GM21786 (cell line): Measurements from ENCODE around the gene TSPEAR.
"Not testable (repeated sequence)": the region's sequence is repeated elsewhere in the genome, so short reads cannot be mapped to it uniquely, and the experiment has no call there.

Experiments used
- ATAC-seq: cut with Tn5 transposase; IDR thresholded peaks from one replicate; pipeline ENCODE4 v1.9.1; 2021; ENCODE audit not compliant: unreplicated experiment

TSPEAR gene

DNA sequence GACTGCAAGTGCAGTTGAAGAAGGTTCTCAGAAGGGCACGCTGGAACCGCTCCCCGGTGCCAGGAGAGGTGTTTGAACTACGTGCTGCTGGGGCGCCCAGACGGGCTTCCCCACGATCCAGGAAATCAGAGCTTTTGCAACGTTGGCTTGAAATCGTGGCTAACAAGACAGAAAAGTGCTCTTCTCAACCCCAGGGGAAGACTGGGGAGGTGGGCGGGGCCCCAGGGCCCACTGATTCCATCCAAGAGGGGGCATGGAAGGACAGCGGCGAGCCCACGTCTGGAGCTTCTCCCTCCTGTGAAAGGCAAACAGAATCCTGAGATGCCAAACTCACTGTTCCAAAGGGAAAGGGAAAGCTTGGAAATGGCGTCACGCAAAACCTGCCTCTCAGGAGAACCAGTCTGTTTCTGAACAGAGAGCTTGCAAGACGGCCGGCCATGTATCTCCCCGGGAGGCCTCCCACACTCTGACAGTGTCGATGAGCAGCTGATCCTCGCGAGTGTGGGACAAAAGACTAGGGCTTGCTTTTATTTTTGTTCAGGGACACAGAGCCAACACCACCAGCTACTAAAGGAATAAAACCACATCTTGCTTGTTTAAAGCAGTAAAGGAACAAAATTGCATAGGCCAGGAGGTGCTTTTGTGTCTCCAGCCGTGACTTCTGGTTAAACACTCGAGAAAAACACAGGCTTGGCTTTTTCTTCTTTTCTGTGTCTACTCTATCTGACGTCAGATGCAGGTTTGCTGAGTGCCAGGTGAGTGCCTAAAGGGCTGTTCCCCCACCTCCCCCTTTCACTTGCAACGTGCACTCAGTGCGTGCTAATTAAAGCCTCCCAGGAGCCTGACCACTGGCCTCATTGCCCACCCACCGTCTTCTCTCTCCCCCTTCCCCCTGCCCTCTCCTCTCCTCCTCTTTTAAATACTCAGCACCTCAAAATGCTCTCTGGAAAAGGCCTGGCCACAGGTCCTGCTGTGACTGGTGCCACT lies 214.5 kb downstream of the TSPEAR start:
- ATAC-seq, result no peak

DNA sequence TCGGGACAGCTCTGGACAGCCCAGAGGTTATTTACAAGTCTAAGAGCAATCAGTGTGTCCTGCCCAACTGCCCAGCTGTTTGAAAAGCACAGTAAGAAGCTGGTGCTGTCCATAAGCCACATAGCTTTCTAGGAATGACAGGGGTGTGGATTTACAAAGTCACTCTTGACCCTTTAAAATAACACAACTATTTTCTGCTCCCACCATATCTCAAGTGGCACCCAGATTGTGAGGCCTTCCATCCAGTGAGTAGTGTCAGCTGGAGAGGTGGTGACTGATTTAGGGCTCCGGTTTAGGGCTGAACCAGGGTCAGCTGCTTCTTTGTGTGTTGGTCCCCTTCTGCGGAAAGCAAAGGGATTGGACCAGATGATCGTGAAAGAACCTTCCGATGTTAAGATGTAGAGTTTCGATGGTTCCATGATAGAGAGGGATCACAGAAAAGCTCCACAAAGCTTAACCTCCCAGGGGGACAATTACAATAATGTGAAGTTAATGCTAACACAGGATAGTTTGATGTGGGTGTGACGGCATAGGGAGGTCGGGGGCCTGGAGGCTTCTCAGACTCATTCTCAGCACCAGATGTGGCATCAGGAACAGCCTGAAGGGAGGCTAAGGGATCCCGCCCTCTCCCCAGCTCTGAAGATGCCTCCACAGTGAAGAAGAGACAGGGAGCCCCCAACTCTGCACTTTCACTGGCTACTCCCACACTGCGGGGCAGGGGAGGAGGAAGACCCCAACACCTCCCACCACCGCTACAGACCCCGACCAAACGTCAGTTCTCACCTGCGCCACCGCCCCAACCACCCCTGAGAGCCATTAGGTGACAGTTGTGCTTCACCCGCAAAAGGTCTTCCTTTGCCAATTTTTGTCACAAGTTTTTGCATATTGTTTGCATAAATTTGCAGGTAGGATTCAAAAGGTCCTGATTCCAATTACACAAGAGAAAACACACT lies 215.5 kb downstream of the TSPEAR start:
- no peak for ATAC-seq

DNA sequence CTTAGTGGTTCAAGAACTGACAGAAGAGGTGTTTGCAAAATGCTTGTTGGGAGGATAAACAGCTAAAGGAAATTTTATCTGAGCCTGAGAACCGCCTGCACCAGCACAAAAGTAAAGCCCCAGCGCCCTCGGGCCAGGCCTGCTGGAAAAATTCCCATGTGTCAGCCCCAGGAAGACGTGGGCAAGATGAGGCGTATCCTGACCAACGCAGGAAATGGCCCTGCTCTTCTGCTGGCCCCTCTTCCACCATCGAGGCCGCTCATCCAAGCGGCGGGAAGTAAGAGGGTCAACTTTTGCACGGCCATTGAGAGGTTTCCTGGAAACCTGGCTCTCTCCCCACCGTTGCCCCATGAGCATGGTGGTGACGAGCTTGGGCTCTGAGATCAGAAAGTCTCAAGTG lies 216.4 kb downstream of the TSPEAR start:
- ATAC-seq, result no peak

DNA sequence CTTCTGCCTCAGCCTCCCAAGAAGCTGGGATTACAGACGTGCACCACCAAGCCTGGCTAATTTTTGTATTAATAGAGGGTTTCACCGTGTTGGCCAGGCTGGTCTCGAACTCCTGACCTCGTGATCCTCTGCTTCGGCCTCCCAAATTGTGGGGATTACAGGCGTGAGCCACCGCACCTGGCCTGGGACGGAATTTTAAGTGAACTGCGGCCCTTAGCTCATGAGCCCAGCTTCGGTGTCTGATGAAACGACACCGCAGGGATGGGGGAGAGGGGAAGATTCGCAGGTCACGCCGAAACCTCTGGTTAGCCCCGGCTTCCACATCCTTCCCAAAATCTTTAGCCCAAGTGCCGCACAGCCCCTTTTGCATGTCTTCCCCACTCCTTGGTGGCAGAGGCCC lies 217.0 kb downstream of the TSPEAR start:
- no peak for ATAC-seq

DNA sequence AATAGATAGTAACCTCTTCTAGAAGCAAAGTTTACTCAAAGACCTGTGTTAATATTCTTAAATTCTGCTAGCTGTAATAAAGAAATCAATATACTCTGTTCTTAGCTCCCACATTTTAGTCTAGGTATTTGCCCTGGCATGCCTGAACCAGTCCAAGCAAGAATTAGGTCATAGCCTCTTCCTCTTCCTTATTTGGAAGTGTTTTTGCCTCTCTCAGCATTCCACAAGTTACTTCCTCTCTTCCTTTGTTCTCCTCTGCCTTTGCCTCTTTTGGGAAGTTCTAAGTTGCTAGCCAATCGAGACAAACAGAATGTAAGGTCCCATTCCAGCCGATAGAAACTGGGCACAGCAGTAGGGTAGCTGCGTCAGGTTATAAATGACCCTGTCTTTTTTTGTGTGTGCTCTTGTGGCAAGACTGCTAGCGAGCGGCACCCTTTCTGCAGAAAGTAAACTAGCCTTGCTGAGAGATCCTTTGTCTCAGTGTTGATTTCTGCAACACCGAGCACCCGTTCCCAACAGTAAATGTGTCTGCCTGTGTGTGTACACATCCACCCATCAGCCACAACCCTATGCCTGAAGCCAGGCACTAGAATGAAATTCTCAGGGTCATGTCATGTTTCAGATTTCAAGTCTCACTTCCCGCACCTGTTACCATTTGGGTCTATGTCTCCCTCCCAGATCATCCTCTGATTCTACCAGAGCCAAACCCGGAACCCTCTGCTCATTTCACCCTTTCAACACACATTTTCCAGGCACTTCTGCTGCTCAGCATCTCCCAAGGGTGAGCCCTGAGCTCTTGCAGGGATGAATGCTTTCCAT lies 218.6 kb downstream of the TSPEAR start:
- ATAC-seq, result no peak

DNA sequence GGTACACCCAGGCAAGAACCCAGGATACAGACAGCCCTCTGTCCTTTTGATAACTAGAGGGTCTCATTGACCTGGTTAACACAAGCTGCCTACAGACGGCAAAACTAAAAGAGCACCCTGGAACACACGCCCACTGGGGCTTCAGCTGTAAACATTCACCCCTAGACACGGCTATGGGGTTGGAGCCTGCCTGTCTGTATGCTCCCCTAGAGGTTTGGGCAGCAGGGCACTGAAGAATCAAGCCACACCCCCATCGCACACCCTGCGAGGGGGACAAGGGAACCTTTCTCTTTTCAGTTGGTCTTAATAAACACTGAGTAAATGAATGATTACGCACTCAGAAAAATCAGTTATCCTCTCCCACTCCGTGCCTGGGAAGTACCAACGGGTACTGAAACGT lies 220.6 kb downstream of the TSPEAR start:
- ATAC-seq, result no peak

DNA sequence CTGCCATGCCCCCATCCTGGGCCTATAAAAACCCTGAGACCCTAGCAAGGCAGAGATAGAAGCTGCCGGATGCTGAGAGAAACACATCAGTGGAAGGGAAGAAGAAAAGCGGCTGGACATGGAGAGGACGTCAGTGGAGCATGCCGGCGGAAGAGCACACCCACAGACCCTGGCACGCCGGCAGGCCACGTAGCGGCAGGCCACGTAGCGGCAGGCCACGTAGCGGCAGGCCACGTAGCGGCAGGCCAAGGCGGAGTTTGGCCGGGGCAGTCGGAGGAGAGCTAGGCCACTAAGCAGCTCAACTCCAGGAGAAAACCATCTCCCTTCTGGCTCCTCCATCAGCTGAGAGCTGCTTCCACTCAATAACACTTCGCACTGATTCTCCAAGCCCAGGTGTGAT lies 221.0 kb downstream of the TSPEAR start:
- no peak for ATAC-seq

DNA sequence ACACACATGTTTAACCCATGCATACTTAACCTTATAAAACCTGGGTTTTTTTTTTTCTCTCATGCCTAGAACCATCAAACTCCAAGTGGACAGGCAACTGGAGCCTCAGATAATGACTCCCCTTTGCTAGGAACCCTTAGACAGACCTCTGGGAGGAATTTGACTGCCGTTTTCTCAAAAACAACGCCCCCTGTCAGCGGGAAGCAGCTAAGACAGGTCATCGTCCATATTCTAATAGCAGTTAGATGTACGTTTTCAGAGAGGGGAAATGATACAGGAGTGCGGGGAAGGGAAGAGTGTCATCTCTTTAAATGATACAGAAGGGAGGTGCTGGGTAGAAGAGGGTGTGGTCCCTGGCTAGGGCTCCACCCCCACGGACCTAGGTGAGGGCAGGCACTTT lies 221.4 kb downstream of the TSPEAR start:
- ATAC-seq, result no peak

DNA sequence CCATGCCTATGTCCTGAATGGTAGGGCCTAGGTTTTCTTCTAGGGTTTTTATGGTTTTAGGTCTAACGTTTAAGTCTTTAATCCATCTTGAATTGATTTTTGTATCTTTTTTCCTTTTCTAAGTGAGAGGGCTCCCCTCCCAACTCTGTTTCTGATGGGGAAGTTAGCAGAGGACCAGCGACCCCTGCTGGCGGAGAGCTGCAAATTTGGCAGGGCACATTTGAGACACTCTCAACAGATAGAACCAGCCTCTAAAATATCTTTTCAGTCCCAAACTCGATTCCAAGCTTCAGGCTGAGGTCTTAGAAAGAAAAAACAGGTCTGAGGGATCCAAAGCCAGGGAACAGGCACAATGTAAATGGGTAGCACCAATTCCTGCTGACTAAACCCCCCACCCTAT lies 223.5 kb downstream of the TSPEAR start:
- ATAC-seq, result no peak

DNA sequence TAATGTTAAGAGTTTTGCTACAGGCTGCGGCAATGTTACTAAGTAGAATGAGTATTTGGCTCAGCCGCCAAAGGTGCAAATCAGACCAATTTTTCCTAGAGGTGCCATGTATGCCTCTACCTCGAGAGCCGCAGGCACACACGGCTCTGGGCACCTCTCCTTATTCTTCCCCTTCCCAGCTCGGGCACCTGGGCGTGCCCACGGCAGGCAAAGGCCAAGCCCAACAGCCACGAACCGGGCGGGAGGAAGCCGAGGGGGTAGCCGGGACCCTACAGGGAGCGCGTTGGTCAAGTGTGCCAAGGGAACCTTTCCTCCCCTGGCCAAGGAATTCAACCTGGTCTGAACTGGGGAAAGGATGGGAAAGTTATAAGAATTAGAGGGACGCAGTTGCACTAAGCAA lies 225.1 kb downstream of the TSPEAR start:
- no peak for ATAC-seq

DNA sequence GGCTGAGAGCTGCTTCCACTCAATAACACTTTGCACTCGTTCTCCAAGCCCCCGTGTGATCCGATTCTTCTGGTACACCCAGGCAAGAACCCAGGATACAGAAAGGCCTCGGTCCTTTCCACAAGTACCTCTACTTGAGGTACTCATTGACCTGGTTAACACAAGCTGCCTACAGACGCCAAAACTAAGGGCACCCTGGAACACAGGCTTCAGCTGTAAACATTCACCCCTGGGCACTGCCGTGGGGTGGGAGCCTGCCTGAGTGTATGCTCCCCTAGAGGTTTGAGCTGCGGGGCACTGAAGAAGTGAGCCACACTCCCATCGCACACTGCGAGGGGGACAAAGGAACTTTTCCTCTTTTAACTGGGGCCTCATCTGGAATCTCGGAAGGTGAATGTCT lies 225.6 kb downstream of the TSPEAR start:
- ATAC-seq, result no peak

DNA sequence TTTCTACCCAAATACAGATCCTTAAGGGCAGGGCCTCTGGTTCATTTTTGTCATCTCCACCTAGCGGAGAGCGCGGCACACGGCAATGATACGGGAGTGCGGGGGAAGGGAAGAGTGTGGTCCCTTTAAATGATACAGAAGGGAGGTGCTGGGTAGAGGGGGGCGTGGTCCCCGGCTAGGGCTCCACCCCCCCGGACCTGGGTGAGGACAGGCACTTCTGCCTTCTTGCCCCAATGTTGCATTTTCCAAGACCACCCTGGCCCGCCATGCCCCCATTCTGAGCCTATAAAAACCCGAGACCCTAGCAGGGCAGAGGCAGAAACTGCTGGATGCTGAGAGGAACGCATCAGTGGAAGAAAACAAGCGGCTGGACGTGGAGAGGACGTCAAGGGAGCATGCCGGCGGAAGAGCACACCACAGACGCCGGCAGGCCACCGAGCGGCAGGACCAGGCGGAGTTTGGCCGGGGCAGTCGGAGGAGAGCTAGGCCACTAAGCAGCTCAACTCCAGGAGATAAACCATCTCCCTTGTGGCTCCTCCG lies 226.0 kb downstream of the TSPEAR start:
- ATAC-seq, result no peak

DNA sequence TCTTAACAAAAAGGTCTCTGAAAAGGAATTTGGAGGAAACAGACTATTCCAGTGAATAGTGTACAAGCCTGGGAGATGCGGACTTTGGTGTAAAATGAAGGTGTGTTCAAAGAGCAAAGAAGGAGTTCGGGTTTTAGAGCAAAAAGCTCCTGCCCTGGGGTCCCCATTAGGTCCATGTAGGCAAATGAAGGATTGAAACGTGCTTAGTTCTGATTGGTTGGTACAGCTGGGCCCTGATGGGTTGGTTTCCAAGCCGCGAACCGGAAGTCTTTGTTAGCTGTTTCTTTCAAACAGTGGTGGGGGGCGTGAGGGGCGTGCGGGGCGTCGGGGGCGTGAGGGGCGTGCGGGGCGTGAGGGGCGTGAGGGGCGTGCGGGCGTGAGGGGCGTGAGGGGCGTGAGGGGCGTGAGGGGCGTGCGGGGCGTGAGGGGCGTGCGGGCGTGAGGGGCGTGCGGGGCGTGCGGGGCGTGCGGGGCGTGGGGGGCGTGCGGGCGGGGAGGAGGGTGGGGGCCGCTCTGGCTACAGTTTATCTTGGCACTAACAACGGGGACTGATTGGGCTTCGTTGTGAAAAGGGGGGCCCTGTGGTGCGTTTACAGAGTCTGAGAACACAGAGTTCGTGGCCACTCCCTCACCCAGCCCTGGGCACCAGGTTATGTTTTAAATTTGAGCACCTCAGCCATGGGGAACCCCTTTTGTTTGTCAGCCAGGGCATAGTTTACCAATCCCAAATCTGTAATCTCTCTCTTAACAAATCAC lies 226.7 kb downstream of the TSPEAR start:
- ATAC-seq, result no peak

DNA sequence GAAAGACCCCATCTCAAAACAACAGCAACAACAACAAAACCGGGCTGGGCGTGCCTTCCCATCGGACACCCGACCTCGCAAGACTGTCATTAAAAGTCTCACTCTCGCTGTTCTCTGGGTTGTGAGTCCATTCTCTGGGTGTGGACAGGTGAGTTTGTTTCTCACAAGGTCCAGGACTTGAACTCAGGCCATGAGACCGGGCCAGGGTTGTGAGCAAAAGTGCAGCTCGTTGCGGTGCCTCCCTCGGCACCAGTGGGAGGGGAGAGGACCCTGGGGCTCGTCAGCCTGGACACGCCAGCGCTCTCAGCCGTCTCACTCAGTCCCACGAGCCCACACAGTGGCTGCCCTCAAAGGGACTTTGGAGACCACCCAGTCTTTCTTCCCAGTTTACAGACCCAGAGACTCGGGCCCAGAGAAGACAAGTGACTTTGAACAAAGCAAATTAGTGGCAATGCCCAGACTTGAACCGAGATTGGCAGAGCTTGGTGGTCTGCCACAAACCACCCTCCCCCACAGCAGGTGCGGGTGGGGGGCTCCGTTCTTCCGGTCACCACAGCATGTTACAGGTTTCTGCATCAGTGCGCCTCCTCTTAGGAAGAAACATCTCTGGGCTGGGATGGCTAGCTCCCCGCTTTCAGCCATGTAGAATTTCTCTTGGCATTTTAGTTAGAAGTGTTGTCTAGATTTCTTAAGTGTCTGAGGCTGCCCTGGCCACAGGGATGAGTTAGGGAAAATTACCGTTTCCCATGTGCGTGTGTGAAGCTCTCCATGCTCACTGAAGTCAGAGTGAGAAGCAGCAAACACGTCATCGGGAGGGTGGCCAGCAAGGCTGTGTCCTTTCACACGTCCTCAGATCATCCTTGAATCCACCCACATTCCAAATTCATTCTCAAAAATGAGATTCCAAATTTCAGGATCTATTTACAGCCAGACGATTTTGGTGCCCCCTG lies 227.8 kb downstream of the TSPEAR start:
- ATAC-seq, result no peak

DNA sequence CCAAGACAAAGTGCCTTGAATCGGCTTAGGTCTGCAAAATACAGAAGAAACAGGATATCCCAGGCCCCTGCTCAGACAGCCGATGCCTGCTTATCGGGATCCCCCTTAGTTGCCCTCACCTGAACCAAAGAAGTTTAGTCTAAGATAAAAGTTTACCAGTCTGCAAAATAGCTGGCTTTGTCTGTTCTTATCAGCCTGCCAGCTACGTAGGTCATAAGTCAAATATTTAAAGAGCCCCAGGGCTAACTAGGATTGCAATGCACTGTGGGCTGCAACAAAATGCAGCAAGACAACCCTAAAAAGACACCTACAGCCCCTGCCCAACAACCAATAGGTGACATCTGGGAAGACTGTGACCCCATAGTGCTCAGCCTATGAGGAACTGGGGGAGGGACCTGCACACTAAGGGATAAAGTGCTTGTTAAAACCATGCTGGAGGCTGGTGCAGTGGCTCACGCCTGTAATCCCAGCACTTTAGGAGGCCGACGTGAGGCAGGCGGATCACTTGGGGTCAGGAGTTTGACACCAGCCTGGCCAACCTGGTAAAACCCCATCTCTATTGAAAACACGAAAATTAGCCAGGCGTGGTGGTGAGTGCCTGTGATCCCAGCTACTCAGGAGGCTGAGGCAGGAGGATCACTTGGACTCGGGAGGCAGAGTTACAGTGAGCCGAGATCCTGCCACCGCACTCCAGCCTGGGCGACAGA lies 228.6 kb downstream of the TSPEAR start:
- no peak for ATAC-seq

DNA sequence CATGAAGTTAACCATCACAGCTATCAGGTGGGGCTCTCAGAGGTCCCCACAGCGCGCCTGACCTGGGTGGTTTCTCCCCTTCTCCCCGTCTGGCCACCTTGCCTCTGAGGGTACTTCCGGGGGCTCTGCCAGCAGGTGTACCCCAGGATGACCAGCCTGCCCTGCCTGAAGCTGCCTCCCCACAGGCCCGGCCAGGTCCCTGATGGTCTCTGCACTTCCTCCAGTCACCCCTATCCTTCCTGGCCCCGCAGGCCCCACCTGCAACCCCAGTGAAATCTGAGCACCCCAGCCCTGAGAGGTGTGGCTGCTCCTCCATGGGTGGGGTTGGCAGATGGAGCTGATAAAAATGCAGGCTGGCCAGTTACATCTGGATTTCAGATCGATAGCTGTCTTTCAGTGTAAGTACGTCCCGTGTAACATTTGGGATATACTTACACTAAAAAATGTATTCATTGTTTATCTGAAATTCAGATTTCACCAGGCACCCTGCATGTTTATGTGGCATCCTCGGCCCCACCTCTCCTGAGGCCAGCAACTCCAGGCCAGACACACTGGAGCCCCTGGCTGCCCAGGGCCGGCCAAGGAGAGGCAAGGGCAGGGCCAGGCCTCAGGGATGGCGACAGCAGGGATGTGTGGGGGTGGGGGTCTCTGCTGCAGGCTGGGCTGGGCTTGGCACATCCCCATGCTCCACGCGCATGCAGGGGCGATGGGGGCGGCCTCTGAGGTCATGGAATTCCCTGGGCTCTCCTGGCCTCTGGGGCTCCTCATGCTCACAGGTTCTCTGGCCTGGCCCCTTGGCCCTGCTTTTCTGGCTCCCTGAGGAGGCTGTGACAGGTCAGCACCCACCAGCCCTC lies 230.9 kb downstream of the TSPEAR start:
- no peak for ATAC-seq

DNA sequence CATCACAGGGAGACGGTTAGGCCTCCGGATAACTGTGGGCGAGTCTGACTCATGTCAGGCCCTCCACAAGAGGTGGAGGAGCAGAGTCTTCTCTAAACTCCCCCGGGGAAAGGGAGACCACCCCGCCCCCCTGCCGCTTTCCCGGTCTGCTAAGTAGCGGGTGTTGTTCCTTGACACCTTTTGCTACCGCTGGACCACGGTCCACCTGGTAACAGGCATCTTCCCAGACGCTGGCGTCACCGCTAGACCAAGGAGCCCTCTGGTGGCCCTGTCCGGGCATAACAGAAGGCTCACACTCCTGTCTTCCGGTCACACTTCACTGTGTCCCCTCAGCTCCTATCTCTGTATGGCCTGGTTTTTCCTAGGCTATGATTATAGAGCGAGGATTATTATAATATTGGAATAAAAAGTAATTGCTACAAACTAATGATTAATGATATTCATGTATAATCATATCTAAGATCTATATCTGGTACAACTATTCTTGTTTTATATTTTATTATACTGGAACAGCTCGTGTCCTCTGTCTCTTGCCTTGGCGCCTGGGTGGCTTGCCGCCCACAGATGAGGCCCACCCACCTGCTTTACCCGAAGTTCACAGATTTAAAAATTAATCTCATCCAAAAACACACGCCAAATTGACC lies 231.7 kb downstream of the TSPEAR start:
- not testable (repeated sequence) for ATAC-seq
